IPS-11a (cell line): ENCODE results near the gene GGN.
"Not testable (repeated sequence)": the region's sequence is repeated elsewhere in the genome, so short reads cannot be mapped to it uniquely, and the experiment has no call there.

Experiments
- H3K4me3 ChIP-seq: one replicate; pipeline ENCODE4 v1.5.1; 2013; ENCODE audit warnings: low read depth, low read length, control low read depth

The GGN gene

GRCh38 chr19:38387550-38388348 is at the start of gene GGN:
GGN (minus strand) TSS chr19:38388034; CDS start chr19:38387261, 773 bp downstream.
- H3K4me3 ChIP-seq: peak within 1 kb of the TSS; percentile 78

GRCh38 chr19:38437295-38437694 is 49.5 kb upstream of the GGN start:
- no peak overlapping the region for H3K4me3 ChIP-seq

- H3K4me3 ChIP-seq: no peak overlapping the region
Observed at GRCh38 chr19:38434549-38435051, 46.8 kb upstream of the GGN start.

GRCh38 chr19:38433268-38433733 is 45.5 kb upstream of the GGN start, which contains the start of gene RYR1:
RYR1 (plus strand) TSS chr19:38433691; CDS start chr19:38433830, 139 bp downstream.
- H3K4me3 ChIP-seq: peak within 1 kb of the TSS; percentile 58

GRCh38 chr19:38430931-38431330 is 43.1 kb upstream of the GGN start:
- H3K4me3 ChIP-seq: no peak overlapping the region

GRCh38 chr19:38429811-38430156 is 42.0 kb upstream of the GGN start:
- H3K4me3 ChIP-seq: no peak overlapping the region

- no peak overlapping the region for H3K4me3 ChIP-seq
Observed at GRCh38 chr19:38429055-38429810, 41.4 kb upstream of the GGN start.

GRCh38 chr19:38427035-38427677 is 39.3 kb upstream of the GGN start:
- not testable (repeated sequence) for H3K4me3 ChIP-seq

- H3K4me3 ChIP-seq: no peak within 1 kb of the TSS
Observed at GRCh38 chr19:38425810-38426466, 38.1 kb upstream of the GGN start, which contains the start of gene RASGRP4. RASGRP4 (minus strand) TSS chr19:38426219; CDS start chr19:38426091, 128 bp downstream.

- H3K4me3 ChIP-seq: no peak overlapping the region
Observed at GRCh38 chr19:38425222-38425809, 37.5 kb upstream of the GGN start.

- no peak overlapping the region for H3K4me3 ChIP-seq
Observed at GRCh38 chr19:38424272-38424671, 36.4 kb upstream of the GGN start.

- no peak overlapping the region for H3K4me3 ChIP-seq
Observed at GRCh38 chr19:38422438-38422837, 34.6 kb upstream of the GGN start.

- no peak overlapping the region for H3K4me3 ChIP-seq
Observed at GRCh38 chr19:38421856-38422255, 34.0 kb upstream of the GGN start.

- H3K4me3 ChIP-seq: no peak overlapping the region
Observed at GRCh38 chr19:38420935-38421334, 33.1 kb upstream of the GGN start.

GRCh38 chr19:38417544-38418506 is 30.0 kb upstream of the GGN start:
- peak overlapping the region; percentile 57 for H3K4me3 ChIP-seq

- no peak overlapping the region for H3K4me3 ChIP-seq
Observed at GRCh38 chr19:38417146-38417543, 29.3 kb upstream of the GGN start.

GRCh38 chr19:38413416-38413815 is 25.6 kb upstream of the GGN start:
- no peak overlapping the region for H3K4me3 ChIP-seq

GRCh38 chr19:38412961-38413360 is 25.1 kb upstream of the GGN start:
- H3K4me3 ChIP-seq: no peak overlapping the region

- H3K4me3 ChIP-seq: no peak overlapping the region
Observed at GRCh38 chr19:38412491-38412890, 24.7 kb upstream of the GGN start.
